Activated naive CD4-positive, alpha-beta T cell treated with anti-CD3 and anti-CD28 coated beads, Interleukin-2, amount 50 U/mL, for 24 hours (primary cell): ENCODE results near the gene WBP11.
"Not testable (repeated sequence)": the region's sequence is repeated elsewhere in the genome, so short reads cannot be mapped to it uniquely, and the experiment has no call there.

Experiments used
- H3K27ac Mint-ChIP-seq: one replicate; pipeline ENCODE4 v1.8.0; 2021; ENCODE audit warnings: mild to moderate bottlenecking, mixed read lengths
- H3K27me3 Mint-ChIP-seq: one replicate; pipeline ENCODE4 v1.8.0; 2021; ENCODE audit warnings: mixed read lengths
- H3K36me3 Mint-ChIP-seq: one replicate; pipeline ENCODE4 v1.8.0; 2021; ENCODE audit warnings: mixed read lengths
- H3K4me1 Mint-ChIP-seq: one replicate; pipeline ENCODE4 v1.8.0; 2021; ENCODE audit warnings: mixed read lengths
- H3K4me3 Mint-ChIP-seq: one replicate; pipeline ENCODE4 v1.8.0; 2021; ENCODE audit warnings: mild to moderate bottlenecking, mixed read lengths
- H3K9me3 Mint-ChIP-seq: one replicate; pipeline ENCODE4 v1.8.0; 2021; ENCODE audit warnings: mixed read lengths

Gene WBP11

DNA sequence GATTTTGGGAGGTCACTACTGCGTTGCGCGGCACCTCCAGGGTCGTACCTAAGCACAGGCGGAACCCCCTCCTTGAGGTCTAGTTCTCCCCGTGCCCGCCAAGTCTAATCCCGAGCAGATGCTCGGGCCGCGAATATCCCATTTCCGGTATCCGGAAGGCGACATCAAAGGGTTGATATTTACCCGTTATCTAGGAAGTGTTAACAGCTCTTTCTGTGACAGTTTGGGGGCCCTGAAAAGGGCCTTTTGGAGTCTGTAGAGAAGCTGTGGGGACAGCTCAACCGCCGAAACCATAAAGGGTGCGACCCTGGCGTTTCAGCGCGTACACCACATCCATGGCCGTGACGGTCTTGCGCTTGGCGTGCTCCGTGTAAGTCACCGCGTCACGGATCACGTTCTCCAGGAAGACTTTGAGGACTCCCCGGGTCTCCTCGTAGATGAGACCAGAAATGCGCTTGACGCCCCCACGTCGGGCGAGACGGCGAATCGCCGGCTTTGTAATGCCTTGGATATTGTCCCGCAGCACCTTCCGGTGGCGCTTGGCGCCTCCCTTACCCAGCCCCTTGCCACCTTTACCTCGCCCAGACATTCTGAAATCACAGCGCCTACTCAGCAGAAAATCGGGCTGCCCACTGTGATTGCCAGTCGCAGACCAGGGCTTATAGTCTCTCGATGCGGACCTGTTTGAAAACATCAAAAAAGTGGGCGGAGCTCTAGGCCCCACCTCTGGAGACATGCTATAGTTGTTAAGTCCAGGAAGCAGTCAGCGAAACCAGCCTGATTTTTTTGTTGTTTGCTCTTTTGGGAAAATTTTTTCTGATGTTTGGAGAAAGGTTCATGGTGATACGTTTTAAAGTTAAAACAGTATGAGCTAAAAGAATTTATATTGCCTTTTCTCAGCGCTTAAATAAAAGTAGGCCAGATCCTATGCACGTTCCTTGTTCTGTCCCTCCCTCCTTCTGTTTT is 32.5 kb downstream of the WBP11 start:
- H3K4me3 Mint-ChIP-seq: peak overlapping the region; percentile 97
- peak overlapping the region; percentile 99 for H3K27ac Mint-ChIP-seq
- no peaks in the 10 kb centered on the region for H3K27me3 Mint-ChIP-seq
- peaks cover 74% of the 10 kb centered on the region for H3K4me1 Mint-ChIP-seq
- H3K9me3 Mint-ChIP-seq: peaks cover 3% of the 10 kb centered on the region
- H3K36me3 Mint-ChIP-seq: peaks cover 21% of the 10 kb centered on the region

DNA sequence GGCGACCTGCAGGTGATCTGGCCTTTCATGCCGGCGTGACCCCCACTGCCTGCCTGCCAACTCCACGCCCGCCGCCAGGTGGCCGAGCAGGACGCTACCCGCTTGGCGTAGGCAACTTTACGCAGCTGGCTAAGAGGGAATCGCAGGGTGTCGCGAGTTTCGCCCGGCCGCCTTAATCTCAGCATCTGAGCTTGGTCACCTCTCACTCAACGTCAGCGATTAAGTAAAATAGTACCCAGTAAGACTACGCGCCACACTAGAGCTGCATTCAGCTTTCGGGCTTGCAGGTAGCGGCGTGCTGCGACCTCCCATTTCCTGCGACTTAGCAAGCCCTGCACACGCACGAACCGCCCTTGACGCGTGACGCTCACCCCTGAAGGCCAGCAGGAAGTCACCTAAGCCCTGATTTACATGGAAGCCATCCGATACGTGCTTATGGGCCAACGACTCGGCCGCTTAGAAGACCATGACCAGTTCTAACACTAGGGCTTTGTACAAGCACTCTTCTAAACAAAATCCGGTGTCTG is 33.2 kb downstream of the WBP11 start:
- H3K36me3 Mint-ChIP-seq: peaks cover 27% of the 10 kb centered on the region
- H3K4me3 Mint-ChIP-seq: peak overlapping the region; percentile 97
- H3K4me1 Mint-ChIP-seq: peaks cover 73% of the 10 kb centered on the region
- peak overlapping the region; percentile 99 for H3K27ac Mint-ChIP-seq
- no peaks in the 10 kb centered on the region for H3K27me3 Mint-ChIP-seq
- peaks cover 6% of the 10 kb centered on the region for H3K9me3 Mint-ChIP-seq

- Mint-ChIP-seq H3K4me3 (peak overlapping the region; percentile 97), H3K4me1 (peaks cover 73% of the 10 kb centered on the region), H3K36me3 (peaks cover 30% of the 10 kb centered on the region), H3K27me3 (no peaks in the 10 kb centered on the region), H3K9me3 (peaks cover 6% of the 10 kb centered on the region), H3K27ac (peak overlapping the region; percentile 99)
Observed at GRCh38 chr12:14769466-14769968, 33.8 kb downstream of the WBP11 start.

DNA sequence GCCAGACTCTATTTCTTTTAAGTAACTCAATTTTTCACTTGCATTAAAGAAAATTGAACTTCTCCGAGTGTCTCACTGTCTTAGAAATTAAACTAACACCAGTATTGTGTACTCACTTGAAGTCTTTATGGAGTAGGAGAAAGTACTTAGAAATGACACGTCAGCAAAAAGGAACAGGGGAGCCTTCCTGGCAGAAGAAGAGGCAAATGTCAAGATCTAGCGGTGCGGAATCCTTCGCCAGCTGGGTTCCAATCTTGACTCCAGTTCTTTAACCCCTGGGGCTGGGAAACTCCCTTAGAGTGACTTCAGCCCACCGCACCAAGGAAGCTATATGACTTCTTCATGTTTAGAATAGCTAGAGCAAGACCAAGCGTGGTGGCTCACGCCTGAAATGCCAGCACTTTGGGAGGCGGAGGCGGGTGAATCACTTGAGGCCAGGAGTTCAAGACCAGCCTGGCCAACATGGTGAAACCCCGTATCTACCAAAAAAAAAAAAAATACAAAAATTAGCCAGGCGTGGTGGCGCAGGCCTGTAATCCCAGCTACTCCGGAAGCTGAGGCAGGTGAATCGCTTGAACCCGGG is 34.4 kb downstream of the WBP11 start:
- peak overlapping the region; percentile 99 for H3K27ac Mint-ChIP-seq
- H3K4me1 Mint-ChIP-seq: peaks cover 70% of the 10 kb centered on the region
- H3K27me3 Mint-ChIP-seq: no peaks in the 10 kb centered on the region
- H3K4me3 Mint-ChIP-seq: peak overlapping the region; percentile 97
- peaks cover 31% of the 10 kb centered on the region for H3K36me3 Mint-ChIP-seq
- peaks cover 6% of the 10 kb centered on the region for H3K9me3 Mint-ChIP-seq

- H3K4me1 Mint-ChIP-seq: peaks cover 62% of the 10 kb centered on the region
- H3K27ac Mint-ChIP-seq: no peak overlapping the region
- peaks cover 6% of the 10 kb centered on the region for H3K9me3 Mint-ChIP-seq
- peak overlapping the region; percentile 30 for H3K4me3 Mint-ChIP-seq
- H3K27me3 Mint-ChIP-seq: no peaks in the 10 kb centered on the region
- peaks cover 34% of the 10 kb centered on the region for H3K36me3 Mint-ChIP-seq
Observed at GRCh38 chr12:14767617-14768016, 35.7 kb downstream of the WBP11 start.

GRCh38 chr12:14766649-14767215 is 36.5 kb downstream of the WBP11 start:
- peaks cover 62% of the 10 kb centered on the region for H3K4me1 Mint-ChIP-seq
- H3K27ac Mint-ChIP-seq: peak overlapping the region; percentile 32
- peak overlapping the region; percentile 11 for H3K4me3 Mint-ChIP-seq
- H3K36me3 Mint-ChIP-seq: peaks cover 42% of the 10 kb centered on the region
- H3K9me3 Mint-ChIP-seq: peaks cover 6% of the 10 kb centered on the region
- no peaks in the 10 kb centered on the region for H3K27me3 Mint-ChIP-seq

- H3K27ac Mint-ChIP-seq, H3K4me3 Mint-ChIP-seq, H3K9me3 Mint-ChIP-seq, H3K27me3 Mint-ChIP-seq: not testable (repeated sequence)
- Mint-ChIP-seq H3K36me3 (peaks cover 48% of the 10 kb centered on the region), H3K4me1 (peaks cover 56% of the 10 kb centered on the region)
Observed at GRCh38 chr12:14766020-14766419, 37.3 kb downstream of the WBP11 start.

DNA sequence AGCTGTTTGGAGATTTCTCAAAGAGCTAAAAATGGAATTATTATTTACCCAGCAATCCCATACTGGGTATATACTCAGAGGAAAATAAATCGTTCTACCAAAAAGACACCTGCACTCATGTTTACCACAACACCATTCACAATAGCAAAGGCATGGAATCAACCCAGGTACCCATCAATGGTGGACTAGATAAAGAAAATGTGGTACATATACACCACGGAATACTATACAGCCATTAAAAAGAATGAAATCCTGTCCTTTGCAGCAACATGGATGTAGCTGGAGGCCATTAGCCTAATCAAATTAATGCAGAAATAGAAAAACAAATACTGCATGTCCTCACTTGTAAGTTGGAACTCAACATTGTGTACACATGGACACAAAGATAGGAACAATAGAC is 37.9 kb downstream of the WBP11 start:
- Mint-ChIP-seq H3K27me3 (no peaks in the 10 kb centered on the region), H3K36me3 (peaks cover 48% of the 10 kb centered on the region), H3K4me3 (no peak overlapping the region), H3K27ac (no peak overlapping the region), H3K9me3 (peaks cover 6% of the 10 kb centered on the region), H3K4me1 (peaks cover 53% of the 10 kb centered on the region)

DNA sequence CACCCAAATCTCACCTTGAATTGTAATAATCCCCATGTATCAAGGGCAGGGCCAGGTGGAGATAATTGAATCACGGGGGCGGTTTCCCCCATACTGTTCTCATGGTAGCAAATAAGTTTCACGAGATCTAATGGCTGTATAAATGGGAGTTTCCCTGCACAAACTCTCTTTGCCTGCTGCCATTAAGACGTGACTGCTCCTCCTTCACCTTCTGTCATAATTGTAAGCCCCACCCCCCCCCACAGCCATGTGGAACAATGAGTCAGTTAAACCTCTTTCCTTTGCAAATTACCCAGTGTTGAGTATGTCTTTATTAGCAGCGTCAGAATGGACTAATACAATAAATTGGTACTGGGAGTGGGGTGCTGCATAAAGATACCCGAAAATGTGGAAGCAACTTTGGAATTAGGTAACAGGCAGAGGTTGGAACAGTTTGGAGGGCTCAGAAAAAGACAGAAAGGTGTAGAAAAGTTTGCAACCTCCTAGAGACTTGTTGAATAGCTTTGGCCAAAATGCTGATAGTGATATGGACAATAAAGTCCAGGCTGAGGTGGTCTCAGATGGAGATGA is 43.5 kb downstream of the WBP11 start:
- H3K4me3 Mint-ChIP-seq, H3K9me3 Mint-ChIP-seq, H3K27me3 Mint-ChIP-seq: not testable (repeated sequence)
- Mint-ChIP-seq H3K27ac (peak overlapping the region; percentile 21), H3K36me3 (peaks cover 34% of the 10 kb centered on the region), H3K4me1 (peaks cover 40% of the 10 kb centered on the region)

DNA sequence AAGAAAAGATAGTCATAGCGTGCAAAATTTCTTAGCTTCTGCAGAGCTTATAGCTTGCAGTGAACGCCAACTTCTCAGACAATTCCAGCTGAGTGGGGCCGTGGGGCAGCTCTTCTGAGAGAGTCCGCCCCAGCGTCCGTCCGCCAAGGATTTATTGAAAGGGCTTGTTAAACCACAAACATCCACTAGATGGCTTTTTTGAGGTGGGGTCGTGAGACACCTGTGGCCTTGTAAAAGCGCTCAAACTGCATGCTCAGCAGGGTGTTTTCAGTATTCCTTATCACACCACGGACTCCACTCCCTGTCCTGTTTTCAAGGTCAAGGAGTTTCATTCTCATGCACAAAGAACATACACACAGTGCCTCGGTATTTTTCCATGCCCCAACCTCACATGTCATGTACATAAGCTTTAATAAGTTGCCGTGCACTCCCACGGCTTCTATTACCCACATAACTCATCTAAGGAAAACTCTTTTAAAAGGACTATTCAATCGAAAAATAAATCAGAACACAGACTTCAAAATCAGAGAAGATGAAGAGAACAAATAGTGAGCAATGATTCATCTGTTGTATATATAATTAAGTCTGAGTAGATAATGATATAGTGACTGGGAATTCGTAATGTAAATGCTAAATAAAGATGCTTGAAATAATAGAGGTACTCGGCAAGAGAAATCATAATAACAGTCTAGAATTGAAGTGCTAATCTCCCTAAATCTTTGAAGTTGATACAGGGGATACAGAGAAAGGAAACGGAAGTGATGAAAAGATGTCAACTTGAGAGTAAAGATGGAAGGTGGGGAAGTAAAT is 46.7 kb downstream of the WBP11 start:
- Mint-ChIP-seq H3K9me3 (no peaks in the 10 kb centered on the region), H3K4me3 (no peak overlapping the region), H3K4me1 (peaks cover 39% of the 10 kb centered on the region), H3K36me3 (peaks cover 22% of the 10 kb centered on the region), H3K27me3 (no peaks in the 10 kb centered on the region), H3K27ac (no peak overlapping the region)

- H3K27me3 Mint-ChIP-seq: no peaks in the 10 kb centered on the region
- H3K27ac Mint-ChIP-seq: no peak overlapping the region
- peaks cover 4% of the 10 kb centered on the region for H3K9me3 Mint-ChIP-seq
- H3K4me1 Mint-ChIP-seq: peaks cover 36% of the 10 kb centered on the region
- H3K4me3 Mint-ChIP-seq: no peak overlapping the region
- H3K36me3 Mint-ChIP-seq: peaks cover 20% of the 10 kb centered on the region
Observed at GRCh38 chr12:14751986-14752385, 51.3 kb downstream of the WBP11 start.

DNA sequence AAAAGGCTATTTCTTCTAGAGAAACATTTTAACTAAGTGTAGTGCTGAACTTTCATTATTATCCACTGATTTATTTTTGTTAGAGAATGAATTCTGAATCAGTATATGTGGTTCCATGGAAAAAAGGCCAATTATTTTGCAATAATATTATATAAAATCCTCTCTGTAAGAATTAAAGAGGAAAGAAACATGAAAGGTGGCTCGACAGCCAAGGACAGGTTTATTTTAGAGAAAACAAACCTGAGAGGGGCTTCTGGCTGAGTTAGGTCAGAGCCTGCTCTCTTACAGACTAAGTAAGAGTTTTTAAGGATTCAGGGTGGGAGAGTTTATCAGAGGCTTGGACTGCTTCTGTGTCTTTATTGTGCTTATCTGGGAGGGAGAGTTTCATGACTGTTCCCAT is 60.2 kb downstream of the WBP11 start:
- peaks cover 13% of the 10 kb centered on the region for H3K9me3 Mint-ChIP-seq
- no peak overlapping the region for H3K4me3 Mint-ChIP-seq
- H3K27me3 Mint-ChIP-seq: no peaks in the 10 kb centered on the region
- peaks cover 17% of the 10 kb centered on the region for H3K4me1 Mint-ChIP-seq
- no peak overlapping the region for H3K27ac Mint-ChIP-seq
- peaks cover 34% of the 10 kb centered on the region for H3K36me3 Mint-ChIP-seq

- peaks cover 28% of the 10 kb centered on the region for H3K36me3 Mint-ChIP-seq
Observed at GRCh38 chr12:14741942-14742341, 61.3 kb downstream of the WBP11 start.

GRCh38 chr12:14741153-14741552 is 62.1 kb downstream of the WBP11 start:
- H3K9me3 Mint-ChIP-seq: peaks cover 9% of the 10 kb centered on the region
- H3K4me1 Mint-ChIP-seq: peaks cover 13% of the 10 kb centered on the region
- no peaks in the 10 kb centered on the region for H3K27me3 Mint-ChIP-seq
- peaks cover 24% of the 10 kb centered on the region for H3K36me3 Mint-ChIP-seq
- H3K4me3 Mint-ChIP-seq: no peak overlapping the region
- H3K27ac Mint-ChIP-seq: no peak overlapping the region

More at GRCh38 chr12:14741942-14742341, 61.3 kb downstream of the WBP11 start:
- Mint-ChIP-seq H3K27ac (no peak overlapping the region), H3K4me3 (no peak overlapping the region), H3K4me1 (peaks cover 13% of the 10 kb centered on the region), H3K9me3 (peaks cover 9% of the 10 kb centered on the region), H3K27me3 (no peaks in the 10 kb centered on the region)

- H3K27ac Mint-ChIP-seq, H3K9me3 Mint-ChIP-seq, H3K27me3 Mint-ChIP-seq, H3K4me3 Mint-ChIP-seq, H3K4me1 Mint-ChIP-seq, H3K36me3 Mint-ChIP-seq: not testable (repeated sequence)
Observed at GRCh38 chr12:14736441-14736840, 66.8 kb downstream of the WBP11 start.
